Stimulated activated CD8-positive, alpha-beta memory T cell treated with anti-CD3 and anti-CD28 coated beads, Interleukin-12 subunit alpha, Interleukin-12 subunit beta, amount 100 ng/mL, for 24 hours (primary cell): ENCODE data around the gene YPEL3.

Experiments used
- DNase-seq: peaks from one replicate; pipeline ENCODE4 v3.0.0-alpha.2; 2020; ENCODE audit errors: extremely low read depth

The YPEL3 gene

DNA sequence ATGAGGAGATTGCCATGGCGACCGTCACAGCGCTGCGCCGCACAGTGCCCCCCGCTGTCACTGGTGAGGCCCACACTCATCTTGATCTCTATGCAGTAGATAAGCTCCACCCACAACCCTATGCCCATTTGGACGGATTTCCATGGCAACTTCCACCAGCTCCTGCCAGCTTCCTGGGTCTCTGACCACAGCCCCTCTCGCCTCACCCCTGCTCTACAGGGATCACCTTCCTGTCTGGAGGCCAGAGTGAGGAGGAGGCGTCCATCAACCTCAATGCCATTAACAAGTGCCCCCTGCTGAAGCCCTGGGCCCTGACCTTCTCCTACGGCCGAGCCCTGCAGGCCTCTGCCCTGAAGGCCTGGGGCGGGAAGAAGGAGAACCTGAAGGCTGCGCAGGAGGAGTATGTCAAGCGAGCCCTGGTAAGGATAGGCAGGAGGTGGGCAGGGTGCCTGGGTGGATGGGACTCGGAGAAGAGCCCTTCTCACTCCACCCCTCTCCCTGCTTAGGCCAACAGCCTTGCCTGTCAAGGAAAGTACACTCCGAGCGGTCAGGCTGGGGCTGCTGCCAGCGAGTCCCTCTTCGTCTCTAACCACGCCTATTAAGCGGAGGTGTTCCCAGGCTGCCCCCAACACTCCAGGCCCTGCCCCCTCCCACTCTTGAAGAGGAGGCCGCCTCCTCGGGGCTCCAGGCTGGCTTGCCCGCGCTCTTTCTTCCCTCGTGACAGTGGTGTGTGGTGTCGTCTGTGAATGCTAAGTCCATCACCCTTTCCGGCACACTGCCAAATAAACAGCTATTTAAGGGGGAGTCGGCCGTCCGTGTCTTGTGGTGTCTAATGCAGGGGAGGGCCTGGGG, 26.2 kb downstream of the YPEL3 start:
- DNase-seq, result no peak

DNA sequence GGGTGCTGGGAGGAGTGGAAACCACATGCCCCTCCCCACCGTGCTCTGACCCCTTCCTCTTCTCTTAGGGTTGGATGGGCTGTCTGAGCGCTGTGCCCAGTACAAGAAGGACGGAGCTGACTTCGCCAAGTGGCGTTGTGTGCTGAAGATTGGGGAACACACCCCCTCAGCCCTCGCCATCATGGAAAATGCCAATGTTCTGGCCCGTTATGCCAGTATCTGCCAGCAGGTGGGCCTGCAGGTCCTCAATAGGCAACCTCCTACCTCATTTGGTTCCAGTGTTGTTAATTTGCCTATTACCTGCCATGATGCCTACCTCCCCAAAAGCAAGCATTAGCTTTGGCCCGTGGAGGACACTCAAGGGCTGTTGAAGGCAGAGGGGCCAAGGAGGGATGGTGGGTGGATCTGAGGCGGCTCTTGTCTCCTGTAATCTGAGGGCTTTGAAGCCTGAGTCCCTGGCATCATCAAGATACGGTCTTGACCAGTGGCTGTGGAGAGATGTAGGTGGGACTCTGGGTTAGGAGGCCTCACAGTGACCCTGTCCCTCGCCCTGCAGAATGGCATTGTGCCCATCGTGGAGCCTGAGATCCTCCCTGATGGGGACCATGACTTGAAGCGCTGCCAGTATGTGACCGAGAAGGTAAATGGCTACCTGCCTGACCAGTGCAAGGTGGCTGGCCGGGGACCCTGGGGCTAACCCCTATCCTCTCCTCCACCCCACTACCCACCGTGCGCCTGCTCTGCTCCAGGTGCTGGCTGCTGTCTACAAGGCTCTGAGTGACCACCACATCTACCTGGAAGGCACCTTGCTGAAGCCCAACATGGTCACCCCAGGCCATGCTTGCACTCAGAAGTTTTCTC, 27.0 kb downstream of the YPEL3 start:
- no peak for DNase-seq

DNA sequence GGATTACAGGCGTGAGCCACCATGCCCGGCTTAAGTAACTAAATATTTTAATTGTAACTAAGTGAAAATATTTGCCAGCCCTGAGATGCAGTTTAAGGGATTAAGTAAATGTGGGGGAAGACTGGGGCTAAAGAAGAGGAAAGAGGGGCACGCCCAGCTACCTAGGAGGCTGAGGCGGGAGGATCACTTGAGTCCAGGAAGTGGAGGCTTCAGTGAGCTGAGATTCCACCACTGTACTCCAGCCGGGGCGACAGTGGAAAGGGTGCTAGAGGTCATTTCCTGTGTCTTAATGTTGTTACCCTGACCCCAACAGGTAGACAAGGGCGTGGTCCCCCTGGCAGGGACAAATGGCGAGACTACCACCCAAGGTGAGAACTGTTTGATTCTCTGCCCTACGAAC, 27.7 kb downstream of the YPEL3 start:
- no peak for DNase-seq

DNA sequence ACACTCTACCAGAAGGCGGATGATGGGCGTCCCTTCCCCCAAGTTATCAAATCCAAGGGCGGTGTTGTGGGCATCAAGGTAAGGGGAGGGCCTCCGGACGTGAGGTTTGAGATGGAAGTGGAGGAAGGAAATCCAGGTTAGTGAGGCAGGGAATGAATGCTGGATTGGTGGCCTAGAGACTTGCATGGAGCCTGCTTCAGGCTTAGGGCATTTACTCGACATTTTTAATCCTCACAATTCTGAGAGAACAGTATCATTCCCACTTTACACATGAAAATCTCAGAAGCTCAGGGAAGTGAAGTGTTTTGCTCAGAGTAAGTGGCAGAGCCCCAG, 28.5 kb downstream of the YPEL3 start:
- DNase-seq, result no peak

DNA sequence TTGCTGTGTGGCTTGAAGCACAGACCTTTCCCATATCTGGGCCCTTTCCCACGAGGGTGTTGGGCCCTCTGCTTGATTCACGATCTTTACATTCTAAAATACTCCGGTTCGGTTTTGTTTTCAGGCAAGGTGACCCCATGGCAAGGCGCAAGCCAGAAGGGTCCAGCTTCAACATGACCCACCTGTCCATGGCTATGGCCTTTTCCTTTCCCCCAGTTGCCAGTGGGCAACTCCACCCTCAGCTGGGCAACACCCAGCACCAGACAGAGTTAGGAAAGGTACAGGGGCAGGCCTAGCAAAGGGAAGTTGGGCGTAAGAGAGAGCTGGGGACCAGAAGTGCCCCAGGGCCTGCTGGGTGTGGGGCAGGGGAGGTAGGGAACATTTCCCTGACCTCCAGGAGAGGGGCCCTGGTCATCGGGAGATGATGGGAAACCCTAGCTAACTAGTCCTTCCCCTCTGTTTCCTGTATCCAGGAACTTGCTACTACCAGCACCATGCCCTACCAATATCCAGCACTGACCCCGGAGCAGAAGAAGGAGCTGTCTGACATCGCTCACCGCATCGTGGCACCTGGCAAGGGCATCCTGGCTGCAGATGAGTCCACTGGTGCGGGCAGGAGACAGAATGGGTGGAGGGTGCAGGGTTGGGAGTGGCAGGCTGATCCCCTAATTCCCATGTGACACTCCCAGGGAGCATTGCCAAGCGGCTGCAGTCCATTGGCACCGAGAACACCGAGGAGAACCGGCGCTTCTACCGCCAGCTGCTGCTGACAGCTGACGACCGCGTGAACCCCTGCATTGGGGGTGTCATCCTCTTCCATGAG, 29.0 kb downstream of the YPEL3 start:
- DNase-seq, result no peak

DNA sequence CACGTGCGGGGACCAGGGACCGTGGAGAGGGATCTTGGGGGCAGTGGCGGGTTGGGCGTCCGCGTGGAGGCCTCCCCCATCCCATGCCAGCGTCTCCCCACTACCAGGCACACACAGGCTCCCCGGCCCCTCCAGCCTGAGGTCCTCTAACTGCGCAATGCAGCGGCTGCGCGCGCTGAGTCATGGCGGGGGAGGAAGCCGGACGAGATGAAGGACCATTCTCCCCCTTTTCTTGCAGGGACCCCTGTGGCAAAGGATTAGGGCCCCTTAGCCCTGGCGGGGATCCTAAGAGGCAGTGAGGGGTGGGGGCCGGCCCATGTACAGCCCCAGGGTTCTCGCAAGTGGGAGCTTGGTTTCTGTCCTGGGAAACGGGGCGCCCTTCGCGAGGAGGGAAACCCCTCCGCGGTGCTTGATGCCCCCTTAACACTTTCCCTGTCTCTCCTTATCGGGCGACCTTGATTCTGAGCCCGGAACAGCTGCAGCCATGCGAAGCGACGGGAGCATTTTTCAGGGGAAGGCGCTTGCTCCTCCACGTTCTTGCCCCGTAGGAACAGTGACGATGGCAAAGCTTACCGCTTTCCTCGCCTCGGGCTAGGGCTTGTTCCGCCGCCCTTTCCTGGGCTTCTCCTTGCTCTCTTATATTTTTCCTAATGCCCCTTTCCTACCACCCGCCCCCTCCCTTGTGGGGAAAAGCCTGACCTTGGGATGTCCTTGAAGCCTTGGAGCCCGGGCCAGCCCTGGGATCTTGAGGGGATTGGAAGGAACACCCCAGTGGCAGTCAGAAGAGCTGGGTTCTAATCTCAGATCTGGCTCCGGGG, 29.9 kb downstream of the YPEL3 start:
- no peak for DNase-seq

DNA sequence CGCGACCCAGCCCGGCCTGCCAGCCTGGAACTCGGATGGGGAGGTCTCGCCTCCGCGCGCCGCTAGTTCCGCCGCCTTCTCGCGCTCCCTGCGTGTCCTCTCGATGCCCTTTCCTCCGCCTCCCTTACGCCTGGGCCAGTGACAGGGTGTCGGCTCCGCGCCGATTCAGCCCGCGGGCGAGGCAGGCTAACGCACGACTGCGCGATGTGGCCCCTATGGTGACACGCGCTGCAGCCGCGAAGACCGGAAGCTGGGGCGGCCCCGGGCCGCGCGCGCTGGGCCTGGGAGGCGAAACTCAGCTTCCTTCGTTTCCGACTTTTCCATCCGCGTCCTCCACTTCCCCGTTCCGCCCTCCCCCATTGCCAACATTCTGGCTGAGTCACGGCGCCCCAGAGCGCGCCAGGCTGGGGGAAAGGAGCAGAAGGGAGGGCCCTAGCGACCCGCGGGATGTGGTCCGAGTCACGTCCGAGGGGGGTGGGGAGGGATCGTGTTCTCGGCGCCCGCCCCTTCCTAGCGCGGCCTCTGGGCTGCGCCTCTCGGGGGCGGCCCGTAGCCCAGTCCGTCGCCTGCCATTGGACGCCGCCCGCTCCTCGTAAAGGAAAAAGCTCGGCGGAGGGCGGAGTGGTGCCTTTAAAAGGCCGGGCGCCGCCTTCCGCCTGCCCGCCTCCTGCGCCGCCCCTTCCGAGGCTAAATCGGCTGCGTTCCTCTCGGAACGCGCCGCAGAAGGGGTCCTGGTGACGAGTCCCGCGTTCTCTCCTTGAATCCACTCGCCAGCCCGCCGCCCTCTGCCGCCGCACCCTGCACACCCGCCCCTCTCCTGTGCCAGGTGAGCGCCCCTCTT, 30.7 kb downstream of the YPEL3 start, which contains the start of gene ALDOA:
TSS of gene ALDOA (plus strand) at position 659 of the 841 bp plus-strand sequence. CDS start 1,138 bp downstream, outside the sequence.
- DNase-seq, result peak; percentile 85

DNA sequence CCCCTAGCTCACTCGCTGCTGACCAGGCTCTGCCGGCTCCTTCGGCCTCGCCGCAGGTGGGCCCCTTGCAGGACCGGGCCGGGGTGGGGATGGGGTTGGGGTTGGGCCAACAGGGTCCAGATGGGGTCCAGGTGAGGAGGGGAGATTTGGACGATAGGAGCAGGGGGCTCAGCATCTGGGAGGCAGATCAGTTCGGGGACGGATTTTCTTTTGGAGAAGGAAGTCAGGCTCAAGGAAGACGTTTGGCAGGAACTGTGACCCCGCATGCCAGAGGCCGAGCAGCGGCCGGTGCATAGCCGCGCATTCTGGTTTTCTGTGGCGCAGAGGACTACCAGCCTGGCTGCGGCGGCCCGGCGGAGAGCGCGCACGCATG, 31.3 kb downstream of the YPEL3 start:
- DNase-seq, result no peak

DNA sequence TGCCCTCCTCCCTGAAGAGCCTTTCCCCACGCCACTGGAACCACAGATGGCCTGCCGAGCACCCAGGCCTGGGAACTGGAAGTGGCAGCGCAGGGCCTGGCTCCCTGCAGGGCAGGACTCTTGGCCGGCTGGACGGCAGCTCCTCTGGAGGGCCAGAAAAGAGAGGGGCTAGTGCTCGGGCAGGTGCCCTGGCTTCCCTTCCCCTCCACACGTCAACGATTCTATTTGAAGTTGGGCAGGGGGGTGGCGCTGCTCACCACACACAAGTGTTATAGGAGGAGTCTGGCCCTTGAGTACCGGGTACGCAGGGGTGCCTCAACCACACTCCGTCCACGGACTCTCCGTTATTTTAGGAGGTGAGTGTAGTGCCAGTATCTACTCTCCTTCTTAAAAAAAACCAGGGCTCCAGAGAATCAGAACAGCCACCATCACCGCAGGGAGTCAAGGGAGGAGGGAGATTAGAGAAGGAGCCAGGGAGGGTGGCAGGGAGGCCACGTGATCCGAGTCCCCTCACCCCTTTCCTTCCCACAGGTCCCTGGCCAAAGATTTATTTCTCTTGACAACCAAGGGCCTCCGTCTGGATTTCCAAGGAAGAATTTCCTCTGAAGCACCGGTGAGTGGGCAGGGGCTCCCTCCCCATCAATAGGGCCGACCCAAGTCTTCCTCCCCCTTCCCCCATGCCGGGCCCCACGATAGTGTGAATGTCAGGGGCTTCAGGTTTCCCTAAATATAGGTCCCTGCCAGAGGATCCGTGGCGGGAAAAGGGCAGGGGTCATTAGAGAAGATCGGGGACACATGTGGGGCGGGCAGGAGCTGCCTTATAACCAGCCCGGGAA, 31.9 kb downstream of the YPEL3 start:
- no peak for DNase-seq

- DNase-seq, result no peak
Measured at GRCh38 chr16:30063278-30063892, 32.6 kb downstream of the YPEL3 start.

DNA sequence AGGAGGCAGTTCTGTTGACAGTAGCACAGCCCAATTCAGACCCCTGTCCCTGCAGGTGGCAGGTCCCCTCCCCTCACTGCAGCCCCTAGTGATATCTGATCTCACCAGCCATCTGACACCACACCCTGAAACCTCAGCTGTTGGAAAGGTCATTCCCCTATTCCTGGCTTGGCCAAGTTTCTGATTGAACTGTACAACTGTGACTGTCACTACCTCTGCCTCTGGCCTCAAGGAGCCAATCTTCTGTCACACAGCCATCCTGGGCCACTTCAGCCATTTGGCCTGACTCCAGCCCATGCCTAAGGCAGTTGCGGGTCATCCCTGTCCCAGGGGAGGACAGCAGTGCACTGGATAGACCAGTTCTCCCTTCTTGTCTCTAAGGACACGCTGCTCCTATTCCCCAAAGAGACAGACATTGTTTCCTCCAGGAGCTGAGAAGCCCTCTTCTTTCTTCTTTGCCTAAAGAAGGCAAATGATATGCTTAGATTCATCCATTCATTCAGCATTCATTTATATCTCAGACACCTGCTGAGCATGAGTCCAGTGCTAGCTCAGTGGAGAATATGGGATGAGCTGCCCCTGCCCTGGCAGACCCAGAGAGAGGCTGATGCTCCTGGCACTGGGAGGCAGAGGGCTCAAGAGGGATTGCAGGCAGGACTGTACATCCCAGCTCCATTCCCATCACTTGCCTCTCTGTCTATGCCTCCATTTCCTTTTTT, 35.0 kb downstream of the YPEL3 start:
- no peak for DNase-seq

- no peak for DNase-seq
Measured at GRCh38 chr16:30060346-30060745, 35.7 kb downstream of the YPEL3 start.

DNA sequence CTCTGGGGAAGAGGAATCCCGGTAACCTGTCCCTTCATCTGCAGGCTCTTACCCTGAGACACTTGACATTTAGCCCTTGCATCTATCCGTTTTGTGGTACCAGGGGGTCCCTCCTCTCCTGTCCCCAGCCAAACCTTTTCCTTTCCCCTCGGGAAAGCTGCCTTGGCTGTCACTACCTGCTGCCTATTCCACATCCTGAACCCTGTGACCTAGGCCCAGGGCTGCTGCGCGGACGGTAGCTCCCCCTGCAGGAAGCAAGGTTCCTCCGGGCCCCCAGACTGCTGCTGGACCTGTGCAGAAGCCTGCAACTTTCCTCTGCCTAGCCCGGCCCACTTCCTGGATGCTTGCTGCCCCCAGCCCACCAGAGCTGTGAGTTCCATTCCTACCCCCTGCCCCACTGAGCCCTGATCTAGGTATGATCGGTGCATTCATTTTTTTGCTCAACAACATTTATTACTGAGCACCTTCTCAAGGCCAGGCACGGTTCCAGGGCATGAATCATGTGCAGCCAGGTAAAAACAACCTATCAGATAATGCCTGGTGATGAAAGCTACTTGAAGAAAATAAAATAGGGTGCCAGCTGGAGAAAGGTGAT, 41.0 kb downstream of the YPEL3 start:
- DNase-seq, result no peak

DNA sequence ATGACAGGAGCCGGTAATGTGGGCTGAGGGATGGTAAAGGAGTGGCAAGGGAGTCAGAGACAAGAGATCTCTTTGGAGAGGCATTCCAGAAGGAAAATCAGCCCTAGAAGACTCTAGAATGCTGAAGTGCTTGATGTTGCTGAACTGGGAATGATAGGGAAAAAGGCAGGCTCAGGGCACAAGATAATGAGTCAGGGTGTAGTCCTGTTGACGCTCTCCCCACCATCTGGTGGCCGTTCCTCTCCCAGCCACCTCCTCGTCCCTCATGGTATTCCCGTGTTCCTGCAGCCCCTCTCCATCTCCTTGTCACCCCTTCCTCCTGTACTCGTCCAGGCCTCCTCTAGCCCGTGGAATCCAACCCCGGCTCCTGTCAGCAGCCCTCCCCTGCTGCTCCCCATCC, 41.6 kb downstream of the YPEL3 start:
- DNase-seq, result no peak

GRCh38 chr16:30053376-30054015, 42.5 kb downstream of the YPEL3 start:
- no peak for DNase-seq

DNA sequence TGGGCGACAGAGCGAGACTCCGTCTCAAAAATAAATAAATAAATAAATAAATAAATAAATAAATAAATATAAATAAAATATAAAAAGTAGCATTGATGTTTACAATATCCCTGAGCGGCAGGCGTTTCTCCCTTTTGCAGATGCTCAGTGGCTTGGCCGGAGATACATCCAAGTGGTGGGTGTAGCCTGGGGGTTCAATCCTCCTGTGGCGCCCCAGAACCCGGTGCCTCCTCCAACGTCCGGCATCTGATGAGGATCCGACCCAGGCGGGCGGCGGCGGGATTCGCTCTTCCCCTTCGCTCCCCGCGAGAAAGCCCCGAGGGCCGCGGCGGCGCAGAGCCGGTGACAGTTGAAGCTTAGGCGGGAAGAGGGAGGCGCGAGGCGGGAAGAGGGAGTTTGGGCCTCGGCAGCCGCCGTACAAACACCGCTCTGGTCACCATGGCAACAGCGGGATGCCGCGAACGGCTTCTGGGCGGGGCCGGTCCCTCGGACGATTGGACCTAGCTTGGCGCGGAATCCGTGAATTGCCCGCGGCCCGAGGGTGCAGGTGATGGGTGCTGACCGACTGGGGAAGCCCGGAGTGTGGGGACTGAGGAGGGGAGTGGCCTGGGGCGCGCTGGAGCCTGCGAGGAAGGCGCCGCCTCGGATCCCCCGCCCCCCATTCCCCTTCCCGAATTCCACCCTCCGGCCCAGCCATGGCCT, 43.2 kb downstream of the YPEL3 start:
- peak; percentile 78 for DNase-seq

DNA sequence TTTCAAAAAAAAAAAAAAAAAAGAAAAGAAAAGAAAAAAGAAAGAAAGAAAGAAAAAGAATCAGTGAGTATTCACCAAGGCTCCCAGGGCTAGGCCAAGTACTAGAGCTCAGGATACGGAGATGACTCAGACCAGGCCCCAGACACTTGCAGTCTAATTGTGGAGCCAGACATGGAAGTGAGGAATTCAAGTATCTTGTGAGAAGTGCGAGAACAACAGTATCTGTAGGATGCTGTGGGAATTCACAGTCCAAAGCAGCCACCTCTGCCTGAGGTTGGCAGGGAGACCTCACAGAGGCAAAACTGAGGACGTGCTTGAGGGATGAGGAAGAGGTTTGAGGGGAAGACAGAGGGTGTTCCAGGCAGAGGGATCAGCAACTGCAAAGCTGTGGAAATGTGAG, 44.5 kb downstream of the YPEL3 start:
- no peak for DNase-seq
